Fibroblast of lung (primary cell): ENCODE results near the gene GUCA1A. TPM values are rescaled to one million over a fixed set of nuclear protein-coding genes. Genes with fewer than 3 reads are reported as not detected.

Experiments used
- DNase-seq, 2 donors: peaks; one replicate each; pipeline versions ENCODE4 v3.0.0 to v3.0.0-alpha.2; 2010; ENCODE audit warnings: low read depth in 2 of 2
- H2AFZ ChIP-seq: 2 replicates; pipeline ENCODE4 v1.5.1; 2012; ENCODE audit warnings: low read length, control low read depth, inconsistent platforms
- H3K27ac ChIP-seq: 2 replicates; pipeline ENCODE4 v1.5.1; 2011; ENCODE audit warnings: low read length, control low read depth; ENCODE audit not compliant: insufficient read depth
- H3K27me3 ChIP-seq: 2 replicates; pipeline ENCODE4 v1.5.1; 2011; ENCODE audit warnings: mild to moderate bottlenecking, low read length; ENCODE audit not compliant: control insufficient read depth, insufficient read depth
- H3K36me3 ChIP-seq: 2 replicates; pipeline ENCODE4 v1.5.1; 2011; ENCODE audit warnings: low read length; ENCODE audit not compliant: control insufficient read depth, insufficient read depth
- H3K4me1 ChIP-seq: 2 replicates; pipeline ENCODE4 v1.5.1; 2011; ENCODE audit warnings: low read length; ENCODE audit not compliant: control insufficient read depth, insufficient read depth; ENCODE audit errors: extremely low read depth
- H3K4me2 ChIP-seq: 2 replicates; pipeline ENCODE4 v1.5.1; 2011; ENCODE audit warnings: low read length, control low read depth; ENCODE audit not compliant: insufficient read depth; ENCODE audit errors: extremely low read depth
- H3K4me3 ChIP-seq, 4 experiments: fragments of 200-600 bp in 1 of 4; sonication (generic) in 1 of 4; replicated peaks in 1 of 4; 2 replicates each; pipeline ENCODE4 v1.5.1; 2011 to 2016; ENCODE audit warnings: low read length in 4 of 4, low read depth in 3 of 4, mild to moderate bottlenecking in 3 of 4, control low read depth in 2 of 4, inconsistent platforms in 1 of 4, mixed read lengths in 1 of 4; ENCODE audit not compliant: insufficient read depth in 1 of 4; ENCODE audit errors: control extremely low read depth in 1 of 4
- H3K79me2 ChIP-seq: 2 replicates; pipeline ENCODE4 v1.5.1; 2012; ENCODE audit warnings: mild to moderate bottlenecking, low read length, inconsistent platforms; ENCODE audit not compliant: control insufficient read depth, insufficient read depth
- H3K9ac ChIP-seq: 2 replicates; pipeline ENCODE4 v1.5.1; 2011; ENCODE audit warnings: mild to moderate bottlenecking, low read length, control low read depth; ENCODE audit not compliant: insufficient read depth
- H3K9me3 ChIP-seq: 2 replicates; pipeline ENCODE4 v1.5.1; 2012; ENCODE audit warnings: low read depth, low read length; ENCODE audit not compliant: control insufficient read depth, insufficient read depth
- H4K20me1 ChIP-seq: 2 replicates; pipeline ENCODE4 v1.5.1; 2011; ENCODE audit warnings: low read length; ENCODE audit not compliant: control insufficient read depth, insufficient read depth; ENCODE audit errors: extremely low read depth
- CTCF ChIP-seq, 2 donors: IDR thresholded peaks in 1 of 2; conservative IDR thresholded peaks in 1 of 2; 1 replicate in 1 of 2; 2 replicates in 1 of 2; pipeline ENCODE4 v1.5.1; 2011 to 2012; ENCODE audit warnings: low read length in 2 of 2, control low read depth in 1 of 2, inconsistent platforms in 1 of 2, low read depth in 1 of 2, mild to moderate bottlenecking in 1 of 2
- EZH2 ChIP-seq: IDR thresholded peaks from 2 replicates; pipeline ENCODE4 v1.5.1; 2012; ENCODE audit warnings: low read length, control low read depth, mild to moderate bottlenecking; ENCODE audit errors: missing control alignments
- polyA plus RNA-seq, 2 donors: library from polyadenylated mRNA; depleted of rRNA in 1 of 2; stranded (reverse) in 1 of 2; unstranded in 1 of 2; fragments of >200 nt; gene quantifications; 2 replicates each; pipeline ENCODE4 v1.2.1, GENCODE V29; 2011 to 2012; ENCODE audit warnings: missing spikeins in 1 of 2
- total RNA-seq: library from RNA; depleted of rRNA; stranded (reverse); fragments of >200 nt; gene quantifications from 2 replicates; pipeline ENCODE4 v1.2.1, GENCODE V29; 2014

GUCA1A gene
- total and polyA plus RNA-seq, 2 donors (not counting 1 experiment from before 2014, with no cell fraction given) = 0.16 to 0.33 TPM

DNA sequence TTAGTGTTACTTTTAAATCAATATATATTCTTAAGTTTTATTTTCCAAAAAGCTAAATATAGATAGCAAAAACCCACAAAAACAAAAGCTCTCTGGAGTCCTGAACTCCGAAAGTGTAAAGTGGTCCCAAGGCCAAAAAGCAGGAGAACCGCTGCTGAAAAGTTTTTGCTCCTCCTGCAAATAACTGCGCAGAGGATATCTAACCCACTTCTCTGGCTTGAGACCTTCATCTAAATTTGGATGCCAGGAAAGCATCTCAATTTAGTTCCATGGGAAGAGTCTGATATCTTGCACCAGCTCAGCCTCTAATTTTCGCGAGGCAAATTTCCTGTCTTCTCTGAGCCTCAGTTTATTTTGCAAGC, 44.0 kb downstream of the GUCA1A start:
- no peaks in the 10 kb centered on the region for H3K9me3 ChIP-seq
- H3K36me3 ChIP-seq = peaks cover 5% of the 10 kb centered on the region
- peak overlapping the region; percentile 75 for H3K9ac ChIP-seq
- peak overlapping the region; percentile 82 for H3K27ac ChIP-seq
- TF ChIP-seq EZH2 = no peak
- no peaks in the 10 kb centered on the region for H3K27me3 ChIP-seq
- no peaks in the 10 kb centered on the region for H4K20me1 ChIP-seq
- H3K4me1 ChIP-seq = peaks cover 6% of the 10 kb centered on the region
- H3K4me3 ChIP-seq = peak overlapping the region; percentile 79 to 100 (median 95)
- no peak for DNase-seq
- H3K4me2 ChIP-seq = peak overlapping the region; percentile 71
- peaks cover 19% of the 10 kb centered on the region for H3K79me2 ChIP-seq
- peak overlapping the region; percentile 62 for H2AFZ ChIP-seq

GRCh38 chr6:42217519-42218367, 44.6 kb downstream of the GUCA1A start, which contains the start of gene MRPS10:
TSS of gene MRPS10 (minus strand) at chr6:42217861. CDS start at chr6:42217849, 12 bp downstream.
- H3K9me3 ChIP-seq = no peaks in the 10 kb centered on the region
- peak; percentile 96 for DNase-seq
- H3K79me2 ChIP-seq = peaks cover 19% of the 10 kb centered on the region
- H3K4me3 ChIP-seq = peak within 1 kb of the TSS; percentile 79 to 100 (median 95)
- H3K36me3 ChIP-seq = peaks cover 3% of the 10 kb centered on the region
- H3K9ac ChIP-seq = peak within 1 kb of the TSS; percentile 75
- no peak for TF ChIP-seq EZH2
- no peak for TF ChIP-seq CTCF (conservative IDR thresholded peaks at IDR 0.05 in 1 of 2, IDR thresholded peaks at IDR 0.05 in 1 of 2; ENCODE audit: low read depth in 1 of 2, low read length in 2 of 2)
- H3K4me1 ChIP-seq = peaks cover 6% of the 10 kb centered on the region
- no peaks in the 10 kb centered on the region for H3K27me3 ChIP-seq
- no peaks in the 10 kb centered on the region for H4K20me1 ChIP-seq
- peak within 1 kb of the TSS; percentile 71 for H3K4me2 ChIP-seq
- peak within 1 kb of the TSS; percentile 82 for H3K27ac ChIP-seq
- H2AFZ ChIP-seq = peak within 1 kb of the TSS; percentile 62

GRCh38 chr6:42220807-42221206, 47.6 kb downstream of the GUCA1A start:
- Histone ChIP-seq H4K20me1 (no peaks in the 10 kb centered on the region), H3K9me3 (no peaks in the 10 kb centered on the region), H3K27me3 (no peaks in the 10 kb centered on the region), H3K4me3 (no peak overlapping the region), H3K4me2 (no peak overlapping the region), H3K9ac (no peak overlapping the region), H3K4me1 (peaks cover 3% of the 10 kb centered on the region), H3K36me3 (no peaks in the 10 kb centered on the region), H2AFZ (no peak overlapping the region), H3K27ac (no peak overlapping the region), H3K79me2 (peaks cover 12% of the 10 kb centered on the region)
- no peak for TF ChIP-seq CTCF (conservative IDR thresholded peaks at IDR 0.05 in 1 of 2, IDR thresholded peaks at IDR 0.05 in 1 of 2; ENCODE audit: low read depth in 1 of 2, low read length in 2 of 2)
- no peak for DNase-seq
